Measurements from ENCODE around the gene DNAH17. TPM values are rescaled to one million over a fixed set of nuclear protein-coding genes. Genes with fewer than 3 reads are reported as not detected.

Gene DNAH17
- total and polyA plus RNA-seq, 8 donors: 0.64 to 7.2 (median 3.6) TPM

DNA sequence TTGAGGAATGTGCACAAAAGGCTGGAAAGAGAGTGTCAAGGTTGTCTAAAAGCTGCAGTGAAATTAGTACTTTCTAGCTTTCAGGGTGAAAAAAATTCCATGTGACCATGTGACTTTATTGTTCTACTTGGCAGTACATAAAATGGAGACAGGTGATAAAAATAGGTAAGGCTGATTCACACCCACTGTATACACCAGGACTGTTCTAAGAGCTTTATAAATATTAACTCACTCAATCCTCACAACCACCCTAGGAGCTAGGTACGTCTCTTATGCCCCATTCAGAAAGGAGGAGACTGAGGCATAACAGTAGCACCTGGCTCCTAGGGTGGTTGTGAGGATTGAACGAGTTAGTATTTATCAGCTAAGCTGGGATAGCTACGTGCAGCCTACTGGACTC lies 28.2 kb upstream of the DNAH17 start:
- DNase-seq (no peak), ATAC-seq (peak; percentile 81)
- Histone ChIP-seq H3K36me3 (no peaks in the 10 kb centered on the region), H3K27ac (no peak overlapping the region), H3K4me1 (peaks cover 0 to 9% of the 10 kb centered on the region in 2 donors), H3K9me3 (no peaks in the 10 kb centered on the region), H3K27me3 (no peaks in the 10 kb centered on the region), H3K4me3 (no peak overlapping the region)
- TF ChIP-seq, protein P1, sequence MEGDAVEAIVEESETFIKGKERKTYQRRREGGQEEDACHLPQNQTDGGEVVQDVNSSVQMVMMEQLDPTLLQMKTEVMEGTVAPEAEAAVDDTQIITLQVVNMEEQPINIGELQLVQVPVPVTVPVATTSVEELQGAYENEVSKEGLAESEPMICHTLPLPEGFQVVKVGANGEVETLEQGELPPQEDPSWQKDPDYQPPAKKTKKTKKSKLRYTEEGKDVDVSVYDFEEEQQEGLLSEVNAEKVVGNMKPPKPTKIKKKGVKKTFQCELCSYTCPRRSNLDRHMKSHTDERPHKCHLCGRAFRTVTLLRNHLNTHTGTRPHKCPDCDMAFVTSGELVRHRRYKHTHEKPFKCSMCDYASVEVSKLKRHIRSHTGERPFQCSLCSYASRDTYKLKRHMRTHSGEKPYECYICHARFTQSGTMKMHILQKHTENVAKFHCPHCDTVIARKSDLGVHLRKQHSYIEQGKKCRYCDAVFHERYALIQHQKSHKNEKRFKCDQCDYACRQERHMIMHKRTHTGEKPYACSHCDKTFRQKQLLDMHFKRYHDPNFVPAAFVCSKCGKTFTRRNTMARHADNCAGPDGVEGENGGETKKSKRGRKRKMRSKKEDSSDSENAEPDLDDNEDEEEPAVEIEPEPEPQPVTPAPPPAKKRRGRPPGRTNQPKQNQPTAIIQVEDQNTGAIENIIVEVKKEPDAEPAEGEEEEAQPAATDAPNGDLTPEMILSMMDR (IDR thresholded peaks at IDR 0.05): no peak
- intact Hi-C loops (cut with DNase I): no loop called here

DNA sequence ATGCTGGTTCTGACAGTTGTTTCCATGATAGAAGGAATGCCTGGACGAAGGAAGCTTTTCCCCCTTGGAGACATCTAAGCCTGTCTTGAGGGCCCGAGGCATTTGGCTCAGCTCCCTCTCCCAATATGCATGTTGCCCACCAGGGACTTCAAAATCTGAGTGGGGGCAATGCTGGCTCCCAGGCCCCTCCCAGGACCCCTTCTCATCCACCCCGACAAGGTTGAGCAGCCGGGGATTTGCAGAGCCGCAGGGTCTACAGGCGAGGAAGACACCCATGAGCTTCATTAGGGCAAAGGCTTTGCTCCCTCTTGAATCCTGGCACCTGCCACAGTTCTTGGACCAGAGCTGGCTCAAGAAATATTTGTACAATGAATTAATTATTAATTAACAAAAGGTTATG lies 25.1 kb upstream of the DNAH17 start:
- H3K36me3 ChIP-seq: no peaks in the 10 kb centered on the region
- no peak overlapping the region for H3K4me3 ChIP-seq
- H3K4me1 ChIP-seq: peaks cover 0 to 24% of the 10 kb centered on the region in 2 donors
- H3K27me3 ChIP-seq: no peaks in the 10 kb centered on the region
- DNase-seq (no peak), ATAC-seq (no peak)
- intact Hi-C loops (cut with DNase I): no loop called here
- no peaks in the 10 kb centered on the region for H3K9me3 ChIP-seq
- TF ChIP-seq, protein P1 (IDR thresholded peaks at IDR 0.05): no peak
- H3K27ac ChIP-seq: no peak overlapping the region

- Histone ChIP-seq H3K27me3 (no peaks in the 10 kb centered on the region), H3K36me3 (no peaks in the 10 kb centered on the region), H3K27ac (no peak overlapping the region), H3K4me1 (peaks cover 0 to 30% of the 10 kb centered on the region in 2 donors), H3K4me3 (no peak overlapping the region), H3K9me3 (no peaks in the 10 kb centered on the region)
- intact Hi-C loops (cut with DNase I): no loop called here
- no peak for ATAC-seq
- no peak for DNase-seq
- TF ChIP-seq, protein P1 (IDR thresholded peaks at IDR 0.05): no peak
These were observed 24.5 kb upstream of the DNAH17 start for GRCh38 chr17:78601577-78602190.

DNA sequence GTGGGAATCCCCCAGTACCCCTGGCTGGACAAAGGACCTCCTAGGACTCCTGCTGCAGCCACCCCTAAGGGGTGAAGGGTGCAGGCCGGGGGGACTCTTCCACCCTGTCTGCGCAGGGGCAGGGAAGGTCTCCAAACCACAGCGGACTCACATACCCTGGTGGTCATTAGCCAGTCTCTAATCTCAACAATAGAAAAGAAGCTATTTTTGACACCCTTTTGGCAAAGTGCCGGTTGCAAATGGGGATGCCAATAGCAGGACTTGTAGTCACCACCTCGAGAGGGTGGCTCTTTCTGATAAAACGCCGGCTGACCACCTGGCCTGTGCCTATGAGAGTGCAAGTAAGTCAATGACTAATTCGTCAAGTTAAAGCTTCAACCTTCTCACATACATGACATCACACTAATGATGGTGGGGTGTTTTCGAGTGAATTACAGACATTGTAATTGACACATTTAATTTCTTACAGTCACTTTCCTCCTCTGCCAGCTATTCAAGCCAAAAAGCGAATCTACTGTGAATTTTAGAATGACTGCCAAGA lies 23.1 kb upstream of the DNAH17 start:
- TF ChIP-seq, protein P1 (IDR thresholded peaks at IDR 0.05): no peak
- H3K27me3 ChIP-seq: no peaks in the 10 kb centered on the region
- H3K36me3 ChIP-seq: no peaks in the 10 kb centered on the region
- H3K27ac ChIP-seq: no peak overlapping the region
- no peaks in the 10 kb centered on the region for H3K9me3 ChIP-seq
- H3K4me3 ChIP-seq: no peak overlapping the region
- H3K4me1 ChIP-seq: peaks cover 0 to 39% of the 10 kb centered on the region in 2 donors
- intact Hi-C loops (cut with DNase I): no loop called here
- DNase-seq (peak in 1 of 4 donors; percentile 16), ATAC-seq (no peak)

DNA sequence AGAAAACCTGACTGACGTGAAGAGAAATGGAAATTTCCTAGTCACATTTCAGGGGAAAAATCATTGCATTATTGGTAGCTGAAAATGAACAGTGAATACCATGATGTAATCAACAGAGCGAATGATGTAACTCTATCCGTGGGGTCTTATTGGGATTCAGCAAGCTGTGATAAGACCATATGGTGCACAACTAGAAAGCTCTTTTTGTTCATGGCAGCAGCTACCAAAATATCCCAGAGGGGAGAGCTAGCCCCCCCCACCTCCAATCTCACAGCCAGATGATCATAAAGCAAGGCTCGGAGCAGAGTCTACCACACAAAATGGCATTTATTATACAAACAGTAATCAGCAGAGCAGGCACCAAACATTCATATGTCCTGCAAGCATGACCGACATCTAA lies 22.2 kb upstream of the DNAH17 start:
- Histone ChIP-seq H3K4me1 (peaks cover 0 to 34% of the 10 kb centered on the region in 2 donors), H3K27me3 (no peaks in the 10 kb centered on the region), H3K9me3 (no peaks in the 10 kb centered on the region), H3K4me3 (no peak overlapping the region), H3K27ac (no peak overlapping the region), H3K36me3 (no peaks in the 10 kb centered on the region)
- TF ChIP-seq, protein P1 (IDR thresholded peaks at IDR 0.05): no peak
- intact Hi-C loops (cut with DNase I): no loop called here
- no peak for ATAC-seq
- DNase-seq: peak in 2 of 4 donors; percentile 36 to 59
